NCI-H1105 (cell line): Measurements from ENCODE around the gene NOC2L.
"Not testable (repeated sequence)": the region's sequence is repeated elsewhere in the genome, so short reads cannot be mapped to it uniquely, and the experiment has no call there.

Experiments used
- DNase-seq: peaks from one replicate; lab custom pipeline; 2025; lab: John Stamatoyannopoulos, UW

Gene NOC2L

DNA sequence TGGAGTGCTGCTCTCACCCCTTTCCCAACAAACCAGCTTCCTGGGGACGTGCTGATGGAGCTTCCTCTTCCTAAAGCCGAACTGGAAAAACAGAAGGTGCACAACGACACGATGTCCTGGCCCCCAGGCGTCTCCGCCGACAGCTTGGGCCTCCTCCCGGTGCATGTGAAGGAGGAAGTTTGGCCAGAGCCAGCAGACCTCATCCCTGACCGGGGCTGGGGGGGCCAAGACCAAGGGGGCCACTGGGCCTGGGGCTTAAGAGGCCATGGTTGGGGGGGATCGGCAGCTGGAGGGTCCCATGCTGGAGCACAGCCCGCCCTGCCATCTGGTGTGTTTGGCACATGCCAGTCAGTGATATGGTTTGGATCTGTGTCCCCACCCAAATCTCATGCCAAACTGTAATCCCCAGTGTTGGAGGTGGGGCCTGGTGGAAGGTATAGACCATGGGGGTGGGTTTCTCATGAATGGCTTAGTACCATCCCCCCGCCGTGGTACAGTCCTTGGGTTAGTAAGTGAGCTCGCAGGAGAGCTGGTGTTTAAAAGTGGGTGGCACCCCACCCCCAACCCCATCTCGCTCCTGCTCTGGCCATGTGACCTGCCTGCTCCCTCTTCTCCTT, 34.4 kb upstream of the NOC2L start:
- DNase-seq = no peak

DNA sequence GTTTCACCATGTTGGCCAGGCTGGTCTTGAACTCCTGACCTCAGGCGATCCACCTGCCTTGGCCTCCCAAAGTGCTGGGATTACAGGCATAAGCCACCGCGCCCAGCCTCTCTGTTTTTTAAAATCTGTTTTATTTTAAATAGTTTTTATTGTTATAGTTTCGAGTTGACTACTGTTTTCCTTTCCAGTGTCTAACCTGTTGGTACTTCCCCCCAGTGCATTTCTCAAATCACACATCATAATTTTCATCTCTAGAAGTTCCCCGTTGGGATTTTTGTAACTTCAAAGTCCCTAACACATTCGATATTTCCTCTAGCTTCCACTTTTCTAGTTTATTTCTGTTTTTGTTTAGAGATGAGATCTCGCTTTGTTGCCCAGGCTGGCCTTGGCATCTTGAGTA, 33.3 kb upstream of the NOC2L start:
- no peak for DNase-seq

DNA sequence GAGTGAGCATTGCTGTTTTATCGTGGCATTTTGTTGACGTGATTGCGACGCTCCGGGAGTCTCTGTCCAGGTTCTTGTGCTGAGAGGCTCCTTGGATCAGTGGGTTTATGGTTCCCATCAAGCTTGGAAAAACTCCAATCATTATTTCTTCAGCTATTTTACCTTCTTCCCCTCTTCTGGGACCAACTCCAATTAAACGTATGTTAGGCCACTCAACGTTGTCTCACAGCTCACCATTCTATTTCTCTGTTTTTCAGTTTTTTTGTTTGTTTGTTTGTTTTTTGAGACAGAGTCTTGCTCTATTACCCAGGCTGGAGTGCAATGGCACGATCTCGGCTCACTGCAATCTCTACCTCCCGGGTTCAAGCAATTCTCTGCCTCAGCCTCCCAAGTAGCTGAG, 32.8 kb upstream of the NOC2L start:
- DNase-seq = no peak

DNA sequence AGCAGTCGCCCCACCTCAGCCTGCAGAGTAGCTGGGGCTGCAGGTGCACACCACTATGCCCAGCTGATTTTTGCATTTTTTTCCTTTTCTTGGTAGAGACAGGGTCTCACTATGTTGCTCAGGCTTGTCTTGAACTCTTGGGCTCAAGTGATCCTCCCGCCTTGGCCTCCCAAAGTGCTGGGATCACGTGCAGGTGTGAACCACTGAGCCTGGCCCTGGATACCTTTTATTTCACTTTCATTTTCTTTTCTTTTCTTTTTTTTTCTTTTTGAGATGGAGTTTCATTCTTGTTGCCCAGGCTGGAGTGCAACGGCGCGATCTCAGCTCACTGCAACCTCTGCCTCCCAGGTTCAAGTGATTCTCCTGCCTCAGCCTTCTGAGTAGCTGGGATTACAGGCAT, 32.2 kb upstream of the NOC2L start:
- DNase-seq = not testable (repeated sequence)

DNA sequence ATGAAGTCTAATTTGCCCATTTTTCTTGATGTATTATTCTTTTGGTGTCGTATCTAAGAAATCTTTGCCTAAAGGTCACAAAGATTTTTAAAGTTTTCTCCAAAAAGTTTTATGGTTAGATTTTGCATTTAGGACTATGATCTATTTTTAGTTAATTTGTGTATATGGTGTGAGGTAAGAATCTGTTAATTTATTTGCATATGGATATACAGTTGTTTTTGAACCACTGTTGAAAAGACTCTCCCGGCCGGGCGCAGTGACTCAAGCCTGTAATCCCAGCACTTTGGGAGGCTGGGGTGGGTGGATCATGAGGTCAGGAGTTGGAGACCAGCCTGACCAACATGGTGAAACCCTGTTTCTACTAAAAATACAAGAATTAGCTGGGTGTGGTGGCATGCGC, 29.0 kb upstream of the NOC2L start:
- not testable (repeated sequence) for DNase-seq

DNA sequence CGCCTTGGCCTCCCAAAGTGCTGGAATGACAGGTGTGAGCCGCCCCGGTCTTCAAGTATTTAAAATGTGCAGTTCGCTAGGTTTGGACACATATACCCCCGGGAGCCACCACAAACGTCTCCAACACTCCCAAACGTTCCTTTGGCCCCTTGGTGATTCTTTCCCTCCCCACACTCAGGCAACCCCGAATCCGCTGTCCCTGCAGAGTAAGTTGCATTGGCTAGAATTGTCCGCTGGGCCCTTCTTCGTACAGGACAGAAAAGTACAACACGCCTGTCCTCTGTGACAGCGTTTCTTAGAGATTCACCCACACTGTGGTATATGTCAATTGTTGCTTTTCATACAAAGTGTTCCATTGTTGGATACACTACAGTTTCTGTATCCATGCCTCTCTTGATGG, 26.1 kb upstream of the NOC2L start:
- no peak for DNase-seq

DNA sequence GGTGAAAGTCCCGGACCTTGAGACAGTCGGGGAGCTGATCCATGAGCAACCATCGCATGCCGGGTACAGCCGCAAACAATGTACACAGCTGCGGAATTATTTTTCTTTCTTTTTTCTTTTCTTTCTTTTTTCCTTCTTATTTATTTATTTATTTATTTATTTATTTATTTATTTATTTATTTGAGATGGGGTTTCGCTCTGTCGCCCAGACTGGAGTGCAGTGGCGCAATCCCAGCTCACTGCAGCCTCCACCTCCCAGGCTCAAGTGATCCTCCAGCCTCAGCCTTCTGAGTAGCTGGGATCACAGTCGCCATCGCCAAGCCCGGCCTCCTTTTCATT, 25.4 kb upstream of the NOC2L start:
- no peak for DNase-seq

DNA sequence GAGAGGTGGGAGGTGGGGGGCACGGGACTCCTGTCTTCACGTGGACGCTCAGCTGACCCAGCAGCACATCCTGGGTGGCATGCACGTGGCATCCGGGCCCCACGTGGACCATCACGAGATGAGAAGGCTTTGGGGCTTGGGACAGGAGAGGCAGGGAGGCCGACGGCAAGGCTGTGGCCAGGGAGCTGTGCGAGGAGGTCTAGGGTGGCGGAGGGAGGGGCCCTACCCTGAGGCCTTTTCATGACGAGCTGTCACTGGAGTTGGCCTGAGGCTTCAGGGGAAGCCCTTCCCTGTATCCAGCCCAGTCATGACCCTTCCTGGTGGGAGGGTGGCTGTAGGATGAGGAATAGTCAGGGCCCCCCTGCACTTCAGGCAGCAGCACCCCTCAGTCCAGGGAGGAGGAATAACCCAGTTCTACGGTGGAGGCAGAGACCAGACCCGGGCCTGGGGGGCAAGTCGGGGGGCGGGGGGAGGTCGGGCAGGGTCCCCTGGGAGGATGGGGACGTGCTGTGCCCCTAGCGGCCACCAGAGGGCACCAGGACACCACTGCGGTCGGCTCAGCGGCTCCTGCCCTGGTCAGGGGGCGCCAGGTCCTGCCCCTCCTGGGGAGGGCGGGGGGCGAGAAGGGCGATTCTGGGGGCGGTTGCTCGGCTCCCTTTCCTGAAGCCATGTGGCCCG, 24.9 kb upstream of the NOC2L start:
- DNase-seq = no peak

DNA sequence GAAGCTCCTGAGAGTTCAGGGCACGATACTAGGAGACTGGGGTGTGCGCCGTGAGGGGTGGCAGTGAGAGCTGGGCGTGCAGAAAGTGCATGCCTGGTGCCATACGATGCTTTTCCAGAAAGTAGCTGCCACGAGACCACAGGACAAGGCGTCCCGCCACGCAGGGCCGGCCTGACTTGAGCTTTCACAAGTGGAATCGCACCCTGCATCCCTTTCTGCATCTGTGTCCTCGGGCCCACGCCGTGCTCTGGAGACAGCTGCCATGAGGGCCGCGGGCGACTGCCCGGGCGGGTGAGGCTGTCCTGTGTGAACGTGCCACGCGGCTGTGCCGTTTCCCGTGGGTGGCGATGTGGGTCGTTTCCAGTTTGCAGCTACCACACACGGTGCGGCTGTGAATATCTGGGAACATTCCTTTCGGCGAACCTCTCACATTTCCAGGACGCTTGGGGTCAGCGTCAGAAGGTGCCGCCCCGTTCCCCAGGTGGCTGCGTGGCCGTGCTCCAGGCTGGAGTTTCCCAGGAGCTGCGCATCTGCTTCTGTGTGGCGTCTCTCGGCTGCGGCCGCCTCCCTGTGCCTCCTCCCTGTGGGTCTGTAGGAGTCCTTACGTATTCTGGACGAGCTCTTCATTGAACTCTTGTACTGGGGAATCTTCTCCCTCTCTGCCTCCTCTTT, 23.8 kb upstream of the NOC2L start:
- no peak for DNase-seq

DNA sequence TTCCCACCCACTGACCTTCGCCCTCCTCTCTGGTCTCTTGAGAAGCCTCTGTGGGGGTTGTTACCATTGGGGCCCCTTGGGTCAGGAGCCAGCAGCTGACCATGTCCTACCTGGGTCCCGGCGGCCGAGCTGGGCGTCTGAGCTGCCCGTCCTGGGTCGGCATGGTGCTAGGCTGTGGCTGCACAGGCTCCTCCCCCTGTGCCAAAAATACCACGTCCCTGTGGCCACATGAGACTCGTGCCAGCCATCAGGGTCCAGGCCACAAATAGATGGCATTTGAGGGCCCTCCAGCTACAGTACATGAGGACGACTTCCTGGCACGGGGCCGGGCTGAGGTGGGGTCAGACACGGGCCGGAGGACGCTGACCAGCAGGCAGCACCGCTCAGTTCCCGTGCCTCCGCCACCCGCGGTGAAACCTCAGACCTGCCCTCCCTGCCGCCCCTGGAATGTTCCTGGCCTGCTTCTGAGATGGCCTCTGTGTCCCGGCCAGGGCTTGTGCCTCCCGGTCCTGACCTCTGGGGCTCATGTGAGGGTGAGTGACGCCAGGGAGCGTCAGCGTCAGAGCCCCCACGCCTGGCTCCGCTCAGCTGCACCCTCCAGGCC, 23.0 kb upstream of the NOC2L start, which contains the start of gene PERM1:
TSS of gene PERM1 (minus strand) at position 139 of the 604 bp plus-strand sequence. CDS start 1,064 bp downstream, outside the sequence.
- no peak for DNase-seq

DNA sequence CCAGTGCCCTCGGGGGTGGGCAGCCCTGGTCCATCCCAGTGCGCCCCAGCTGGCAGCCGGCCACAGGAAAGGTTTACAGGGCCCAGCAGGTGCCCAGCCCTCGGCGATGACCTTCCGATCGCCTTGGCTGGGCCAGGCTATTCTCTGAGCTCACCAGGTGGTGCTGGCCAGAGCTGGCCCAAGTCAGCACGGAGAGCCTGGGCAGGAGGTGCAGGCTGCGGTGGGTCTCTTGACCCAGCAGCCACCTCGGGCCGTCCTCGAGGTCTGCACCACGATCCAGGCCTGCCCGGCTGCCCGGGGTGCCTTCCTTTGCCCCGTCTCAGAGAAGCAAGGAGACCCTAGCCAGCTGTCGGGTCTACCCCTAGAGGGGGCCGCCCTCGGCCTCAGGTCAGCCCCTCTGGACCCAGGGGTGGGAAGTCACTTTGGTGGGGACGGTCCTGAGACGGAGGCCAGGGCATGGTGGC, 22.5 kb upstream of the NOC2L start:
- DNase-seq = no peak

DNA sequence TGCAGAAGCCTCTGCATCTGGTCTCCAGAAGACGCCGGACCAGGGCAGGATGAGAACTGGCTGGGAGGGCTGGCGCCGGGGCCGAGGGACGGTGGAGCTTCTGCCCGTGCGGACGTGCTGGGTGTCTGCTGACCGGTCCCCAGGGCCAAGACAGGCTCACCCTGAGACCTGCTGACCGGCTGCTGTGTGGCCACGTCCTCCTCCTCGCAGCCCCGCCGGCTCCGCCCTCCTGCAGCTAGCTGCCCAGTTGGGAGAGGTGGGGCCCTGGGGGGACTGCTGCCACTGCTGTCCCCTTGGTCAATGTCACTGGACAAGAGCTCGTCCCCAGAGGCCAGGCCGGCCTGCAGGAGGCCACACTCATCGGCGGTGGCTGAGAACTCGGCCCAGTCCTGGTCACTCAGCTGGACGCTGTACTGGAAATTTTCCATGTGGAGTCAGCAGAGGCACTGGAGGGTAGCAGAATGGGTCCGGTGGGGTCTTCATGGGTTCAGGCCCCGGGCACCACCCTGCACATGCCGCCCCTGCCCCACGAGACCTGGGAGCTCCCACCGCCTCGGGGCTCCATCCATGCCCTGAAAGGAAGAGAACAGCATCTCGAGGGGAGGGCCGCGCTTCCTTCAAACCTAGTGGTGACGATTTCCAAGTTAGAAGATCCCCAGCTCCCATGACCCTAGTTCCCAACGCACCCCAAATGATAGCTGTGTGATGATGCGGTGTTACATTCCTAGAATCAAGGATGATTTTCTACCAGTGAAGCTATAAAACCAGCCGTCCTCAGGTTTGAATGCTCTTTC, 21.7 kb upstream of the NOC2L start:
- DNase-seq = no peak

DNA sequence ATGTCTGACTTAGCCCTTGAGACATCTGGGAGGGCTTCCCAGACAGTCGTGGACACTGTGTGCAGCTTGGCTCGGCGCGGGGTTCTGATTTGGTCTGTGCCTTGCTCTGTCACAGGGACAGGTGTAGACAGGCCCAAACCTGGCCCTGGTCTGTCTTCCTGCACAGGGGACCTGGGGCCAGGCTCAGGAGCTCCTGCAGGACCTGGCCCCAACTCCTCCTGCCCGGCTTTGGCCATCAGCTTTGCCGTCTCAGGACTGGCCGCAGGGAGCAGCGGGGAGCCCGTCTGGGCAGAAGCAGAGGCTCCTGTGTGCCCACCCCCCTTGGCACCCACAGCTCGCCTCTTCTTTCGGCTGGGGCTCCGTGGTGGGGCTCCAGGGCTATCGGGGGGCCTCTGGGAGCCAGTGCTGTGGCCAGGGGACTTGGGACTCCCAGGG, 21.1 kb upstream of the NOC2L start:
- DNase-seq = no peak

DNA sequence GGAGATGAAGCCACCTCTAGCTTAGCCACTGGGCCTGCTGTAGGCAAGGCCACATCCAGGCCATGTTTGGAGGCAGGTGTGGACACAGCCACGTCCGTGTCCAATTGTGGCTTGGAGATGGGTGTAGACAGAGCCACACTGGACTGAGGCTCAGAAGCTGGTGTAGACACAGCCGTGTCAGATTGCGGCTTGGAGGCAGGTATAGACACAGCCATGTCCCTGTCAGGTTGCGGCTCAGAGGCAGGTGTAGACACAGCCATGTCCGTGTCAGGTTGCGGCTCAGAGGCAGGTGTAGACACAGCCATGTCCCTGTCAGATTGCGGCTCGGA, 20.7 kb upstream of the NOC2L start:
- DNase-seq = no peak

DNA sequence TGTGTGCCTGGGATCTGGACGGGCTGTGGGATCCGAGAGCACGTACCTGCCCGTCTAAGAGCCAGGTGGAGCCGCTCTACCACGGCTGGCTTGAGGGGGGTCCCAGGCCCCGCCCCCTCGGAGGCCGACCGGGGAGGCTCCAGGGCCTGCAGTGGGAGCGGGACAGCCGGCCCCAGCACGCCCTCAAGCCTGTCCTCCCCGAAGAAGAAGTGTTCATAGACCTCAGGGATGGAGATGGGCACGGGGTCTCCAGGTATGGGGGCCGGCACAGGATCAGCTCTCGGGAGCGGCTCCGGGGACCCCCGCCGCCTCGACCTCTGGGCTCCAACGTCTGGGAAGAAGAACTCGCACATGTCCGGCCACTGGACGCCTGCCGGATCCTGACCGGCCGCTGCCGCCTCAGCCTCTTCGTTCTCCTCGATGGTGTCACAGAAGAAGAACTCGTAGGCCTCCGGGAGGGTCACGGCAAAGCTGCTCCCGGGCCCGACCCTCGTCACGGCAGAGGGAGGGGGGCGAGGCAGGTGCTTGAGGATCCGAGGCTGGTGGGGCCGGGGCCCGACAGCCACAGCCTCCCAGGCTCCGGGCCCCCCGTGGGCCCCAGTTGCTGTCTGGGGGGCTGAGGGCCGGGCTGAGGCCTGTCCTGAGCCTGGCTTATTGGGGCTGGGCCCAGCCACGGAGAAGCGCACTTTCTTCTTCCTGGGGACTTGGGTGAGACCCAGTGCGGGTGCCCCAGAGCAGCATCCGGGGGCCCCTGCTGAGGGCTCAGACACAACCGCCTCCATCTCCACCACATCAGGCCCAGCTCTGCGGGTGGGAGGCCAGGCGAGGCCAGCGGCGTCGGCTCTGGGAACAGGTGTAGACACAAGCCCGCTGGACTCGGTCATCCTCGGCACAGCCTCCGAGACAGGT, 20.0 kb upstream of the NOC2L start:
- DNase-seq = no peak

DNA sequence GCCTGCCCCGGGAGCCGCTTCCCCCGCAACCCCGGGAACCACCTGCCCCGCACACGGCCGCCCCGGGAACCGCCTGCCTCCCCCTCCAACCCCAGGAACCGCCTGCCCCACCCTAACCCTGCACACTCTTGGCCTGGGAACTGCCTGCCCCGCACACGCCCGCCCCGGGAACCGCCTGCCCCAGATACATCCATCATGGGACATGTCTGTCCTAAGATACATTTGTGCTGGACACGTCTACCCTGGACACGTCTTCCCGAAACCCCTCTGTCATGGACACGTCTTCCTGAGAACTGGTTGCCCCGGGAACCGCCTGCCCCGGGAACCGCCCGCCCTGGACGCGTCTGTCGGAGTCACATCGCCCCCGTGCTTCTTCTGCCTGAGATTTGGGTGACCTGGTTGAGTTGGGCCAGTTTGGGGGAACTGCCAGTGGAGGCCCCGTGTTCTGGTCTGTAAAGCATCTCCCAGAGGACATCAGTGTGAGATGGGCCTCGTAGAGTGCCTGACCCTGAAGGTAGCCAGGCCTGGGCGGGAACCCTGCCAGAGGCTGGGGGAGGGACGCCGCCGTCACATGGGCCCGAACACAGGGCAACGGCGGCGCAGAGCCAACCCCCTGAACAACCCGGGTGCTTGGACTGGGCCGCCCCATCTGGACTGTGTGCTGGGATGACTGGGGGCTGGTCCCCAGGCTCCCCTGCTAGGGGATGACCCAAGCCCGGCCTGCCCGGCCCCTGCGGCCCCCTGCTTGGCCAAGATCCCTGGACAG, 19.2 kb upstream of the NOC2L start:
- DNase-seq = no peak

DNA sequence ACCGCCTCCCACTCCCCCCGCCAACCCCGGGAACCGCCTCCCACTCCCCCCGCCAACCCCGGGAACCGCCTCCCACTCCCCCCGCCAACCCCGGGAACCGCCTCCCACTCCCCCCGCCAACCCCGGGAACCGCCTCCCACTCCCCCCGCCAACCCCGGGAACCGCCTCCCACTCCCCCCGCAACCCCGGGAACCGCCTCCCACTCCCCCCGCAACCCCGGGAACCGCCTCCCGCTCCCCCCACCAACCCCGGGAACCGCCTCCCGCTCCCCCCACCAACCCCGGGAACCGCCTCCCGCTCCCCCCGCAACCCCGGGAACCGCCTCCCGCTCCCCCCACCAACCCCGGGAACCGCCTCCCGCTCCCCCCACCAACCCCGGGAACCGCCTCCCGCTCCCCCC, 17.7 kb upstream of the NOC2L start:
- DNase-seq = not testable (repeated sequence)

DNA sequence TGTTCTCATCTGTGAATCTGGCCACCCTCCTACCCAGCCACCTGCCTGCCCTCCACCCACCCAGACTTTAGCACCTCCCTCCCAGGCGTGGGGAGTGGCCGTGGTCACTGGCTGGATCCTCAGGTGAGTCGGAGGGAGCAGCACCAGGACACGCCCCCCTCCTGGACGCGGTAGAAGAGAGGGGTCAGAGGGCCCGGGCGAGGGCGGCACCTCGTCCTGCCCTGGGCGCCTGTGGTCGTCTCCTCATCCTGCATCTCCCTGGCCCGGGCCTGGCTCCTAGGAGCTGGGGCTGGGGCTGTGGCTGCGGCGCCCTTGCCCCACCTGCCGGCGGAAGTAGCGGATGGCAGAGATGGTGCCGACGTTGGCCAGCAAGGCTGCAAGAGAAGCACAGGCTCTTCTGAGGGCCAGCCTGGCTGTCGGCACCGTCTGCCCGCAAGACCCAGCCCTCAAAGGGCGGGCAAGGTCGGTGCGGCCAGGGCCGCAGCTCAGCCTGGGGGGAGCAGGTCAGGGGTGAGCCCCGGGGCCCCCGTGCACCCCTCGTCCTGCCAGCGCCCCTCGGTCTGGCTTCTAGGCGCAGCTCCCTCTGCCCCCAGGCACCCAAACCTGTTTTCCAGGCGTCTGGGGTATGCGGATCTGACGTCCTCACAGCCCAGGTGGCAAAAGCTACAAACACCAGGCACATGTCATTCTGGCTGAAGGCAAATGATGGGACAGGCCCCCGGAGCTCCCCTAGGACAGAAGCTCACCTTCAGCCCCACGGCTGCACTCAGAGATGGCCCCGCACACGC, 17.0 kb upstream of the NOC2L start:
- DNase-seq = peak; percentile 53

DNA sequence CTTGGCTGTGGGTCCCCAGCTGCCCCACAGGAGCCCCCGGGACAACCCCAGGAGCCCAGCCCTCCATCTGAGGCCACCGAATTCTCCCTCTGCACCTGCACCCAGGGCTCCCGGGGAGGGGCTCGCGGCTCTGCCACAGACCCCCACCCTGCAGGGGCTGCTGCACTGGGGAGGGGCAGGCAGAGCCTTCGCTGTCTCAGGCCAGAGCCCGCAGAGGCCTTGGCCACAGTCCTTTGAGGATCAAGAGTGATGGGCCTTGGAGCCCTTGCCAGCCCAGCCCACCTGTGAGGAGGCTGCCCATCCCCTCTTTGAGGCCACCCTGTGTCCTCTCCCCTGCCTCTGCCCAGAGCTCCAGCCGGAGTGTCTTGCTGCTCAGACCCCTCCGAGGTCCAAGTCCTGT, 16.3 kb upstream of the NOC2L start:
- no peak for DNase-seq
